ENCODE measurements around the gene DLG1.
"Not testable (repeated sequence)": the region's sequence is repeated elsewhere in the genome, so short reads cannot be mapped to it uniquely, and the experiment has no call there.

DLG1 gene

GRCh38 chr3:197196192-197196591, 102.2 kb downstream of the DLG1 start:
- Histone ChIP-seq H3F3A (ENCODE audit: insufficient read depth, low read length) (peaks cover 4% of the 10 kb centered on the region; the same call in 1 of the 2 replicates), H3K9me3 (replicated peaks; ENCODE audit: insufficient read depth, low read length) (no peaks in the 10 kb centered on the region), H3K4me3 (ENCODE audit: low read length) (no peak overlapping the region), H3K9ac (ENCODE audit: low read length) (no peak overlapping the region), H3K36me3 (replicated peaks; ENCODE audit: insufficient read depth, low read length) (no peaks in the 10 kb centered on the region), H3K27ac (ENCODE audit: low read length) (no peak overlapping the region), H4K20me1 (ENCODE audit: insufficient read depth, low read length) (peaks cover 16% of the 10 kb centered on the region; the same call in 1 of the 2 replicates), H3K4me1 (ENCODE audit: low read length) (no peaks in the 10 kb centered on the region), H3K9me2 (replicated peaks; ENCODE audit: insufficient read depth, low read length) (no peaks in the 10 kb centered on the region), H3K79me2 (ENCODE audit: low read length) (peaks cover 69% of the 10 kb centered on the region), H2AFZ (ENCODE audit: low read length) (no peak overlapping the region), H3K27me3 (replicated peaks; ENCODE audit: insufficient read depth, low read length) (no peaks in the 10 kb centered on the region), H3K4me2 (ENCODE audit: low read depth, low read length) (no peak overlapping the region)
- DNase-seq = no peak
- TF ChIP-seq EZH2 (optimal IDR thresholded peaks at IDR 0.05; ENCODE audit: low read depth, low read length) = no peak
- no peak for TF ChIP-seq CTCF (IDR thresholded peaks at IDR 0.05; ENCODE audit: low read length)

- H3K79me2 ChIP-seq (ENCODE audit: low read length) = peaks cover 62% of the 10 kb centered on the region
- H3K36me3 ChIP-seq (replicated peaks; ENCODE audit: insufficient read depth, low read length) = no peaks in the 10 kb centered on the region
- H4K20me1 ChIP-seq (ENCODE audit: insufficient read depth, low read length) = peaks cover 16% of the 10 kb centered on the region; the same call in 1 of the 2 replicates
- H3K4me3 ChIP-seq (ENCODE audit: low read length) = no peak overlapping the region
- no peak overlapping the region for H2AFZ ChIP-seq (ENCODE audit: low read length)
- no peak overlapping the region for H3K9ac ChIP-seq (ENCODE audit: low read length)
- no peaks in the 10 kb centered on the region for H3K27me3 ChIP-seq (replicated peaks; ENCODE audit: insufficient read depth, low read length)
- TF ChIP-seq EZH2 (optimal IDR thresholded peaks at IDR 0.05; ENCODE audit: low read depth, low read length) (no peak), EZH2phosphoT487 (IDR thresholded peaks at IDR 0.05; ENCODE audit: low read length) (no peak), CTCF (IDR thresholded peaks at IDR 0.05; ENCODE audit: low read length) (no peak)
- H3K4me2 ChIP-seq (ENCODE audit: low read depth, low read length) = no peak overlapping the region
- H3K9me2 ChIP-seq (replicated peaks; ENCODE audit: insufficient read depth, low read length) = no peaks in the 10 kb centered on the region
- H3K4me1 ChIP-seq (ENCODE audit: low read length) = no peaks in the 10 kb centered on the region
- DNase-seq = no peak
- no peaks in the 10 kb centered on the region for H3K9me3 ChIP-seq (replicated peaks; ENCODE audit: insufficient read depth, low read length)
- H3K27ac ChIP-seq (ENCODE audit: low read length) = no peak overlapping the region
- H3F3A ChIP-seq (ENCODE audit: insufficient read depth, low read length) = peaks cover 4% of the 10 kb centered on the region; the same call in 1 of the 2 replicates
Measured at GRCh38 chr3:197195326-197195725, 103.1 kb downstream of the DLG1 start.

- not testable (repeated sequence) for H3K36me3 ChIP-seq (replicated peaks; ENCODE audit: insufficient read depth, low read length); H3F3A ChIP-seq (ENCODE audit: insufficient read depth, low read length); H3K9ac ChIP-seq (ENCODE audit: low read length); H3K9me2 ChIP-seq (replicated peaks; ENCODE audit: insufficient read depth, low read length); H4K20me1 ChIP-seq (ENCODE audit: insufficient read depth, low read length); H2AFZ ChIP-seq (ENCODE audit: low read length); H3K4me1 ChIP-seq (ENCODE audit: low read length); DNase-seq; H3K9me3 ChIP-seq (replicated peaks; ENCODE audit: insufficient read depth, low read length); H3K27me3 ChIP-seq (replicated peaks; ENCODE audit: insufficient read depth, low read length); H3K27ac ChIP-seq (ENCODE audit: low read length); H3K4me3 ChIP-seq (ENCODE audit: low read length); H3K4me2 ChIP-seq (ENCODE audit: low read depth, low read length)
- peaks cover 53% of the 10 kb centered on the region for H3K79me2 ChIP-seq (ENCODE audit: low read length)
Measured at GRCh38 chr3:197193759-197194158, 104.7 kb downstream of the DLG1 start.

- Histone ChIP-seq H3K27me3 (replicated peaks; ENCODE audit: insufficient read depth, low read length) (no peaks in the 10 kb centered on the region), H3K79me2 (ENCODE audit: low read length) (peaks cover 40% of the 10 kb centered on the region), H4K20me1 (ENCODE audit: insufficient read depth, low read length) (no peaks in the 10 kb centered on the region; the same call in 1 of the 2 replicates), H3K4me3 (ENCODE audit: low read length) (no peak overlapping the region), H3K9me3 (replicated peaks; ENCODE audit: insufficient read depth, low read length) (no peaks in the 10 kb centered on the region), H2AFZ (ENCODE audit: low read length) (no peak overlapping the region), H3K4me2 (ENCODE audit: low read depth, low read length) (no peak overlapping the region), H3K36me3 (replicated peaks; ENCODE audit: insufficient read depth, low read length) (no peaks in the 10 kb centered on the region), H3F3A (ENCODE audit: insufficient read depth, low read length) (peaks cover 2% of the 10 kb centered on the region; the same call in 1 of the 2 replicates), H3K4me1 (ENCODE audit: low read length) (no peaks in the 10 kb centered on the region), H3K9me2 (replicated peaks; ENCODE audit: insufficient read depth, low read length) (no peaks in the 10 kb centered on the region), H3K9ac (ENCODE audit: low read length) (no peak overlapping the region), H3K27ac (ENCODE audit: low read length) (no peak overlapping the region)
- no peak for DNase-seq
- TF ChIP-seq CTCF (IDR thresholded peaks at IDR 0.05; ENCODE audit: low read length) (no peak), EZH2phosphoT487 (IDR thresholded peaks at IDR 0.05; ENCODE audit: low read length) (no peak), EZH2 (optimal IDR thresholded peaks at IDR 0.05; ENCODE audit: low read depth, low read length) (no peak)
Measured at GRCh38 chr3:197191897-197192296, 106.5 kb downstream of the DLG1 start.

All from MM.1S (cell line).